ENCODE data around the gene ITGB7.

DNA sequence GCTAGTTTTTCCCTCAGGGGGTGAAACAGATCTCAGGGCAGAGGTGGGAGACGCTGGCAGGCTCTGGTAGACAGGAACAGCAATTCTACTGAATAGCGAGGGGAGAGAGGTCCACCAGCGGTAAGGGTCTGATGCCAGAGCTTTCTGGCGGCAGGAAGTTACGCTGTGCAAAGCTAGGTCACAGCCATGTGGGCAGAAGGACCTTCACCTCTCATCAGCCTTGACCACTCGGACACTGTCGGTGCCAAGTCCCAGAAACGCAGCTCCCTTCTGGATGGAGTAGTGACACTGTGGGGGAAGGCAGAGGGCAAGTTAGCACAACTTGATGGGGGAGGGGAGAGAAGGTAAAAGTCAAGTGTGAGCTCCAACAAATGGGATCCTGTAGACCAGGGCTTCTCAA lies 36.8 kb downstream of the ITGB7 start:
- TF ChIP-seq, protein P1, sequence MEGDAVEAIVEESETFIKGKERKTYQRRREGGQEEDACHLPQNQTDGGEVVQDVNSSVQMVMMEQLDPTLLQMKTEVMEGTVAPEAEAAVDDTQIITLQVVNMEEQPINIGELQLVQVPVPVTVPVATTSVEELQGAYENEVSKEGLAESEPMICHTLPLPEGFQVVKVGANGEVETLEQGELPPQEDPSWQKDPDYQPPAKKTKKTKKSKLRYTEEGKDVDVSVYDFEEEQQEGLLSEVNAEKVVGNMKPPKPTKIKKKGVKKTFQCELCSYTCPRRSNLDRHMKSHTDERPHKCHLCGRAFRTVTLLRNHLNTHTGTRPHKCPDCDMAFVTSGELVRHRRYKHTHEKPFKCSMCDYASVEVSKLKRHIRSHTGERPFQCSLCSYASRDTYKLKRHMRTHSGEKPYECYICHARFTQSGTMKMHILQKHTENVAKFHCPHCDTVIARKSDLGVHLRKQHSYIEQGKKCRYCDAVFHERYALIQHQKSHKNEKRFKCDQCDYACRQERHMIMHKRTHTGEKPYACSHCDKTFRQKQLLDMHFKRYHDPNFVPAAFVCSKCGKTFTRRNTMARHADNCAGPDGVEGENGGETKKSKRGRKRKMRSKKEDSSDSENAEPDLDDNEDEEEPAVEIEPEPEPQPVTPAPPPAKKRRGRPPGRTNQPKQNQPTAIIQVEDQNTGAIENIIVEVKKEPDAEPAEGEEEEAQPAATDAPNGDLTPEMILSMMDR (IDR thresholded peaks at IDR 0.05) = no peak
- no peak for TF ChIP-seq POLR2A (IDR thresholded peaks at IDR 0.05)
